ENCODE data around the gene WDFY4. TPM values are rescaled to one million over a fixed set of nuclear protein-coding genes. Genes with fewer than 3 reads are reported as not detected.

The WDFY4 gene
- total and polyA plus RNA-seq, 9 of the 15 experiments (the other 6 are each of a cell fraction or from before 2014, with no cell fraction given) = 0.01 to 0.02 (median 0.01) TPM; not detected in 6

DNA sequence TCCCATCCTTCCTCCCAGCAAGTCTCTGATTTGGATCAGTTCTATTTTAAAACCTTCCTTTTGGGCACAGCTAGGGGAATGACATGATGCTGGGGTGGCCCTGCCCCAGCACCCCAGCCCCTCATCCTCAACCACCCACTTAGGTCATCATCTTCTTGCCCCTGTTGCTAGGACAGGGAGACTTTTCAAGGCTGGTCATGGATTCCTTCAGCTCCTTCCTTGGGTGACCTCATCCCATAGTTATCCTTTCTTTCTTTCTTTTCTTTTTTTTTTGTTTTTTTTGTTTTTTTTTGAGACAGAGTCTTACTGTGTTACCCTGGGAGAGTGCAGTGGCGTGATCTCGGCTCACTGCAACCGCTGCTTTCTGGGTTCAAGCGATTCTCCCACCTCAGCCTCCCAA, 127.2 kb downstream of the WDFY4 start (continued):
- TF ChIP-seq NR2C1 (IDR thresholded peaks at IDR 0.05) (no peak), NR2C1 (tag; IDR thresholded peaks at IDR 0.05) (no peak), ZNF23 (CRISPR knock-in tag; IDR thresholded peaks at IDR 0.05) (no peak), ZNF740 (CRISPR knock-in tag; IDR thresholded peaks at IDR 0.05) (no peak), ZNF740 (tag; IDR thresholded peaks at IDR 0.05) (no peak), KLF13 (tag; IDR thresholded peaks at IDR 0.05; ENCODE audit: borderline replicate concordance, low read depth) (no peak), ZBTB17 (CRISPR knock-in tag; IDR thresholded peaks at IDR 0.05) (no peak)

DNA sequence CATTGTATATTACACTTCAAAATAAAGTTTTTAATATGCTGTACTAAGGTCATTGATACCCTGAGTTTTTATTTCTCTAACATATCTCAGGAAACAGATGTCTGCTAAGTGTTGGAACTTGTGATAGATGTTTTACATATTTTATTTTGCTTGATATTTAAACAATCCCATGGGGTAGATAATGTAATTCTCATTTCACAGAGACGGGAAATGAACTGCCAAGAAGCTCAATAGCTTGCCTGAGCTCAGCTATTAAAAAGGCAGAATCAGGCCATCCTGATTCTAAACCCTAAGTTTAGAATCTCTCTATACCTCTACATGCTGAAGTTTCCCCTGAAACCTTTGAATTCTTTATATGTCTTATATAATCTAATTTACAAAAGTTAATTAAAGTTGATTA, 128.6 kb downstream of the WDFY4 start:
- Histone ChIP-seq H4K20me1 (replicated peaks; ENCODE audit: control insufficient read depth, insufficient read depth, low read length) (no peaks in the 10 kb centered on the region), H3K4me1 (replicated peaks in 1 of 2; ENCODE audit: control insufficient read depth in 2 of 2, insufficient read depth in 2 of 2, low read length in 2 of 2) (no peaks in the 10 kb centered on the region), H3K9me1 (ENCODE audit: control insufficient read depth, insufficient read depth, low read length) (no peaks in the 10 kb centered on the region), H3K9me3 (replicated peaks; ENCODE audit: control insufficient read depth, insufficient read depth, low read depth, low read length) (no peaks in the 10 kb centered on the region), H3K27me3 (ENCODE audit: control insufficient read depth in 2 of 2, insufficient read depth in 2 of 2, low read length in 2 of 2) (peaks cover 3 to 31% of the 10 kb centered on the region in 2 experiments; a peak in 4 of 5 replicates), H3K4me3 (no peak overlapping the region), H3K36me3 (ENCODE audit: control insufficient read depth, insufficient read depth, low read length) (no peaks in the 10 kb centered on the region), H2AFZ (ENCODE audit: low read depth, low read length) (no peak overlapping the region), H3K27ac (ENCODE audit: extremely low read depth, low read depth, low read length) (no peak overlapping the region), H3K4me2 (ENCODE audit: insufficient read depth, low read length) (no peak overlapping the region), H3K79me2 (ENCODE audit: control insufficient read depth, insufficient read depth, low read length) (no peaks in the 10 kb centered on the region), H3K9ac (ENCODE audit: insufficient read depth in 1 of 2, low read depth in 2 of 2, low read length in 2 of 2) (no peak overlapping the region)
- POLR2A ChIA-PET = no interaction called here
- CTCF ChIA-PET (ENCODE audit: low intra/inter-chr PET ratio) = no interaction called here
- ATAC-seq = no peak
- 0% methylated on average over 1 of the region's 1 CpG for WGBS (ENCODE audit: insufficient coverage, low coverage, missing lambda C conversion rate)
- no peak for FAIRE-seq
- intact Hi-C loops (cut with micrococcal nuclease) = no loop called here
- no peak for TF ChIP-seq ASH1L (IDR thresholded peaks at IDR 0.05; ENCODE audit: borderline replicate concordance, low read depth, partially characterized antibody)
- no peak for TF ChIP-seq HBP1 (CRISPR knock-in tag; IDR thresholded peaks at IDR 0.05)
- no peak for TF ChIP-seq ZNF740 (CRISPR knock-in tag; IDR thresholded peaks at IDR 0.05)
- TF ChIP-seq ZNF740 (tag; IDR thresholded peaks at IDR 0.05) = no peak
- no peak for DNase-seq (ENCODE audit: extremely low read depth in 1 of 4, low spot score in 3 of 4)
- in situ Hi-C loops (cut with MboI) = no loop called here
- no TSS peak for BruUV-seq (replicated peaks)
